Measurements from ENCODE around the gene SLC1A1. TPM values are rescaled to one million over a fixed set of nuclear protein-coding genes. Genes with fewer than 3 reads are reported as not detected.

Gene SLC1A1
- total RNA-seq, 4 donors from 2014 or later = 6.8 to 19.2 (median 11.8) TPM

DNA sequence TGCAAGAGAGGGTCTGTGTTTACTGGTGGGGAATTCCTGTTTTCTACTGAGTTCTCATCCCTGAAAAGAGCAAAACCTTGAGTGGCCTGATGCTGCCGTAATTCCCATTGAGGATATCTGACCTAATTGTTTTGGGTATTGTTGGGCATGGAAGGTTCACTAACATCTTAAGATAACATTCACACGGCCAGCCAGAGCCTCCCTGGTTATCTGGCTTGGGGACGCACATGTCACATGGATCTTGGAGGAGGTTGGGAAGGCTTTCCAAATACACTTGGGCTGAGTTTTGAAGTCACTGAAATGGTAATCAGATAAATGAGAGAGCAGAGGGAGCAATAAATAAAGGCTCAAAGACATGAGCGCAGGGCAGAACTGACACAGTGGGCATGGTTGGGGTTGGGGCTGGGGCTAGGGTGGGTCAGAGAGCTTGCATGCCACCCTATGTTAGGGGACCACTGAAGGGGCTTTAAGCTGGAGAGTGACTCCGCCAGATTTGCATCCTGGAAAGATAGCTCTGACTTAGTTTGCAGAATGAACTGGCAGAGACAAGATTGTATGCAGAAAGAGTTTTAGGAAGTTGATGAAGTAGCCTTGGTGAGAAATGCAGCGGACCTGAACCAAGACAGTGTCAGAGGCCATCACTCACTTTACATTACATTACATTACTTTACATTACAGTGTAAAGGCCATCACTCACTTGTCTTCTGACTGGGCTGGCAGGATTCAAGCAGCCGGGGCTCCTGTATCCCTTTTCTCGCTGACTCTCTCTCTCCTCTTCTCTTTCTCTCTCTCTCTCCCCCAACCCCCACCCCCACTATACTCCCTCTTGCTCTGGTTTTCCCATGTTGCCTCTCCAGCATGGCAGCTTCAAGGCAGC lies 24.2 kb downstream of the SLC1A1 start:
- TF ChIP-seq POLR2A (IDR thresholded peaks at IDR 0.05) = no peak
- TF ChIP-seq, protein P1, sequence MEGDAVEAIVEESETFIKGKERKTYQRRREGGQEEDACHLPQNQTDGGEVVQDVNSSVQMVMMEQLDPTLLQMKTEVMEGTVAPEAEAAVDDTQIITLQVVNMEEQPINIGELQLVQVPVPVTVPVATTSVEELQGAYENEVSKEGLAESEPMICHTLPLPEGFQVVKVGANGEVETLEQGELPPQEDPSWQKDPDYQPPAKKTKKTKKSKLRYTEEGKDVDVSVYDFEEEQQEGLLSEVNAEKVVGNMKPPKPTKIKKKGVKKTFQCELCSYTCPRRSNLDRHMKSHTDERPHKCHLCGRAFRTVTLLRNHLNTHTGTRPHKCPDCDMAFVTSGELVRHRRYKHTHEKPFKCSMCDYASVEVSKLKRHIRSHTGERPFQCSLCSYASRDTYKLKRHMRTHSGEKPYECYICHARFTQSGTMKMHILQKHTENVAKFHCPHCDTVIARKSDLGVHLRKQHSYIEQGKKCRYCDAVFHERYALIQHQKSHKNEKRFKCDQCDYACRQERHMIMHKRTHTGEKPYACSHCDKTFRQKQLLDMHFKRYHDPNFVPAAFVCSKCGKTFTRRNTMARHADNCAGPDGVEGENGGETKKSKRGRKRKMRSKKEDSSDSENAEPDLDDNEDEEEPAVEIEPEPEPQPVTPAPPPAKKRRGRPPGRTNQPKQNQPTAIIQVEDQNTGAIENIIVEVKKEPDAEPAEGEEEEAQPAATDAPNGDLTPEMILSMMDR (IDR thresholded peaks at IDR 0.05) = no peak
- Histone ChIP-seq H3K27ac (no peak overlapping the region), H3K27me3 (no peaks in the 10 kb centered on the region), H3K4me1 (no peaks in the 10 kb centered on the region), H3K4me3 (no peak overlapping the region), H3K9me3 (peaks cover 0 to 2% of the 10 kb centered on the region in 2 donors), H3K36me3 (no peaks in the 10 kb centered on the region)
- DNase-seq = no peak
- intact Hi-C loops (cut with DNase I; ENCODE audit: low total_unique reads) = no loop called here

DNA sequence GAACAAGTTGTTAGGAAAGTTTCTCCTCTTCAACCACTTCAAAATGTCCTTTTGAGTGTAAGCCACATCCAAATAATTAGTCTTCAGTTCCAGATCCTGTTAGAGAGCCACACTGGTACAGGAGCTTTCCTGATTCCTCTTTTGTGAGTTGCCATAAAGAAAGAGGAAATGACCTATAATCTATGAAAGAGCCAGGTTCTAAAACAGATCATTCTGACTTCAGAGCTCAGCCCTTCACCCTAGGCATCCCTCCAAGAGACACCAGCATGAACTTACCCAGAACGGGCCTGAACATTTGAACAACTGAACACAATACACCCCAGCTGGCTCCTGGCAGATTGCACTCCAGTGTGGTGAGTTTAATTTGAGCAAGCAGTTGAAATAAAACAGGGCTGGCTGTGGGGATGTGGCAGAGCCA lies 25.7 kb downstream of the SLC1A1 start:
- no peaks in the 10 kb centered on the region for H3K36me3 ChIP-seq
- no peak for TF ChIP-seq POLR2A (IDR thresholded peaks at IDR 0.05)
- TF ChIP-seq, protein P1 (IDR thresholded peaks at IDR 0.05) = no peak
- H3K4me1 ChIP-seq = no peaks in the 10 kb centered on the region
- no peak overlapping the region for H3K4me3 ChIP-seq
- DNase-seq = no peak
- no peaks in the 10 kb centered on the region for H3K9me3 ChIP-seq
- no peaks in the 10 kb centered on the region for H3K27me3 ChIP-seq
- intact Hi-C loops (cut with DNase I; ENCODE audit: low total_unique reads) = no loop called here
- no peak overlapping the region for H3K27ac ChIP-seq

DNA sequence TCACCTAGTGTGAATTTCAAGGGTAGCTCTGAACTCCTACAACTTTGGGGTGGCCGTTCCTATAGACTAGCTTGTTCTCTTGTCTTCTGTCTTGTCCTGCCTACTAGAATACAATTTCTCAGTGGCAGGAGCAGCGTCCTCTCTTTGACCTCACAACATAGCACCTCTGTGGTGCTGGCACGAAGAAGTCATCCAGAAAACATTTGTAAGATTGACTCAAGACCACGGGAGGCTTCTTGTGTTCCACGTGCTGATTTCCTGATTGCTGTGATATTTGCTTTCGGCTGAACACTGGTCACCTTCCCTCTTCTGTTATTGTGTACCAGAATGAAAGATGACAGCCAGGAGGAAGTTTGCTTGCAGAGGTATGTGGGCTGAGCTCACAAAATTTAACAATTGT lies 27.0 kb downstream of the SLC1A1 start:
- H3K27ac ChIP-seq = no peak overlapping the region
- intact Hi-C loops (cut with DNase I; ENCODE audit: low total_unique reads) = no loop called here
- H3K4me1 ChIP-seq = no peaks in the 10 kb centered on the region
- no peaks in the 10 kb centered on the region for H3K9me3 ChIP-seq
- H3K36me3 ChIP-seq = no peaks in the 10 kb centered on the region
- DNase-seq = no peak
- TF ChIP-seq, protein P1 (IDR thresholded peaks at IDR 0.05) = no peak
- TF ChIP-seq POLR2A (IDR thresholded peaks at IDR 0.05) = no peak
- H3K4me3 ChIP-seq = no peak overlapping the region
- no peaks in the 10 kb centered on the region for H3K27me3 ChIP-seq

DNA sequence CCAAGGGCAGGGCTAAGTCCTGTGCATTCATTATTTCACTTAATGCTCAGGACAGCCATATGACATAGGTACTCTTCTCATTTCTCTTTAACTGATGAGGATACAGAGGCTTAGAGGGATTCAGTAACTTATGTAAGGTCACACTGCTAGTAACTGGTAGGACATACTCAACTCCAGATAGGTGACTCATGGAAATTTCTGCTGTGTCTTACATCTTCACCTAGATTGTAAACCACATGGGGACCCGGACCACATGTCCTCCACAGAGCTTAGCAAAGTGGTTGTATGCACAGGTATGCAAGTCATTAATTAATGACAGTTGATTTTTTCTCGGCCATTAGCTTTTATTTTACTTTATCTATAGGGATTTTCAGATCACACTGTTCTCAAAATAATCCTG lies 29.3 kb downstream of the SLC1A1 start:
- Histone ChIP-seq H3K27ac (no peak overlapping the region), H3K9me3 (no peaks in the 10 kb centered on the region), H3K27me3 (no peaks in the 10 kb centered on the region), H3K4me3 (no peak overlapping the region), H3K4me1 (no peaks in the 10 kb centered on the region), H3K36me3 (no peaks in the 10 kb centered on the region)
- DNase-seq = no peak
- intact Hi-C loops (cut with DNase I; ENCODE audit: low total_unique reads) = no loop called here
- TF ChIP-seq, protein P1 (IDR thresholded peaks at IDR 0.05) = no peak
- no peak for TF ChIP-seq POLR2A (IDR thresholded peaks at IDR 0.05)

DNA sequence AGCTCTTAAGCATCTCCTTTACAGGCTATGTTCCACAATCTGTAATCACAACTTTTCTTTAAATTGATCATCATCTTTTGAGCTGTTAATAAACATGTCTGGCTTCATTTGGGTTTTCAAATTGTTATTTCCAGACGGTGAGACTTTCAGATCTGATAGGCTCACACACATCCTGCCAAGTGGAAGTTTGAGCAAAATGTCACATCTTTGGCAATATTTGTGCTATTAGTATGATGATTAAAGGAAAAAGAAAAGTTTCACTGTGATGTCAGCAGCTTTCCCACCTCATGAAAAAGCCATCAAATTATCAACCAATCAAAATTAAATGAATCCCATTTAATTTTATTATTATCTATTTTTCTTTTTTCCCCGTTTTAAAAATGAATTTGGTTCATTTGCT lies 29.8 kb downstream of the SLC1A1 start:
- H3K36me3 ChIP-seq = no peaks in the 10 kb centered on the region
- no peak overlapping the region for H3K27ac ChIP-seq
- no peaks in the 10 kb centered on the region for H3K27me3 ChIP-seq
- no peak for TF ChIP-seq POLR2A (IDR thresholded peaks at IDR 0.05)
- TF ChIP-seq, protein P1 (IDR thresholded peaks at IDR 0.05) = no peak
- H3K4me1 ChIP-seq = no peaks in the 10 kb centered on the region
- DNase-seq = no peak
- H3K9me3 ChIP-seq = no peaks in the 10 kb centered on the region
- intact Hi-C loops (cut with DNase I; ENCODE audit: low total_unique reads) = no loop called here
- H3K4me3 ChIP-seq = no peak overlapping the region

Measured in uterus (tissue), 4 donors.